ENCODE measurements around the gene RNPS1. TPM values are rescaled to one million over a fixed set of nuclear protein-coding genes. Genes with fewer than 3 reads are reported as not detected.
A peak's percentile ranks its signal among the peaks of the same experiment; 100 is the strongest.

The RNPS1 gene
- total RNA-seq, 1 donor from 2014 or later, result 45.4 TPM

- peak; percentile 23 to 42 for DNase-seq (ENCODE audit: low read depth in 2 of 2)
Measured at GRCh38 chr16:2213817-2214718, 53.9 kb downstream of the RNPS1 start.

- DNase-seq (ENCODE audit: low read depth in 2 of 2), result no peak
Measured at GRCh38 chr16:2212362-2213324, 55.3 kb downstream of the RNPS1 start.

- no peak for DNase-seq (ENCODE audit: low read depth in 2 of 2)
Measured at GRCh38 chr16:2211923-2212347, 56.0 kb downstream of the RNPS1 start.

GRCh38 chr16:2210386-2211365 is 57.2 kb downstream of the RNPS1 start, which contains the start of gene BRICD5:
BRICD5 (minus strand) TSS chr16:2210863; CDS start chr16:2210833, 30 bp downstream.
- DNase-seq (ENCODE audit: low read depth in 2 of 2), result no peak

GRCh38 chr16:2210009-2210332 is 58.0 kb downstream of the RNPS1 start:
- DNase-seq (ENCODE audit: low read depth in 2 of 2), result no peak

- no peak for DNase-seq (ENCODE audit: low read depth in 2 of 2)
Measured at GRCh38 chr16:2209258-2210008, 58.5 kb downstream of the RNPS1 start.

GRCh38 chr16:2208772-2209171 is 59.2 kb downstream of the RNPS1 start:
- DNase-seq (ENCODE audit: low read depth in 2 of 2), result no peak

- no peak for DNase-seq (ENCODE audit: low read depth in 2 of 2)
Measured at GRCh38 chr16:2208308-2208707, 59.6 kb downstream of the RNPS1 start.

GRCh38 chr16:2207872-2208271 is 60.1 kb downstream of the RNPS1 start:
- DNase-seq (ENCODE audit: low read depth in 2 of 2), result no peak

- no peak for DNase-seq (ENCODE audit: low read depth in 2 of 2)
Measured at GRCh38 chr16:2206780-2207433, 61.0 kb downstream of the RNPS1 start.

- DNase-seq (ENCODE audit: low read depth in 2 of 2), result no peak
Measured at GRCh38 chr16:2206420-2206779, 61.5 kb downstream of the RNPS1 start.

- no peak for DNase-seq (ENCODE audit: low read depth in 2 of 2)
Measured at GRCh38 chr16:2205967-2206313, 62.0 kb downstream of the RNPS1 start.

- DNase-seq (ENCODE audit: low read depth in 2 of 2), result peak; percentile 87 to 93
Measured at GRCh38 chr16:2205104-2205966, 62.6 kb downstream of the RNPS1 start, which contains the start of gene MLST8. MLST8 (plus strand) TSS chr16:2205454; CDS start chr16:2206086, 632 bp downstream.

GRCh38 chr16:2204416-2205103 is 63.4 kb downstream of the RNPS1 start:
- DNase-seq (ENCODE audit: low read depth in 2 of 2), result no peak
